ENCODE data around the gene ZC3H13.

ZC3H13 gene, protein sequence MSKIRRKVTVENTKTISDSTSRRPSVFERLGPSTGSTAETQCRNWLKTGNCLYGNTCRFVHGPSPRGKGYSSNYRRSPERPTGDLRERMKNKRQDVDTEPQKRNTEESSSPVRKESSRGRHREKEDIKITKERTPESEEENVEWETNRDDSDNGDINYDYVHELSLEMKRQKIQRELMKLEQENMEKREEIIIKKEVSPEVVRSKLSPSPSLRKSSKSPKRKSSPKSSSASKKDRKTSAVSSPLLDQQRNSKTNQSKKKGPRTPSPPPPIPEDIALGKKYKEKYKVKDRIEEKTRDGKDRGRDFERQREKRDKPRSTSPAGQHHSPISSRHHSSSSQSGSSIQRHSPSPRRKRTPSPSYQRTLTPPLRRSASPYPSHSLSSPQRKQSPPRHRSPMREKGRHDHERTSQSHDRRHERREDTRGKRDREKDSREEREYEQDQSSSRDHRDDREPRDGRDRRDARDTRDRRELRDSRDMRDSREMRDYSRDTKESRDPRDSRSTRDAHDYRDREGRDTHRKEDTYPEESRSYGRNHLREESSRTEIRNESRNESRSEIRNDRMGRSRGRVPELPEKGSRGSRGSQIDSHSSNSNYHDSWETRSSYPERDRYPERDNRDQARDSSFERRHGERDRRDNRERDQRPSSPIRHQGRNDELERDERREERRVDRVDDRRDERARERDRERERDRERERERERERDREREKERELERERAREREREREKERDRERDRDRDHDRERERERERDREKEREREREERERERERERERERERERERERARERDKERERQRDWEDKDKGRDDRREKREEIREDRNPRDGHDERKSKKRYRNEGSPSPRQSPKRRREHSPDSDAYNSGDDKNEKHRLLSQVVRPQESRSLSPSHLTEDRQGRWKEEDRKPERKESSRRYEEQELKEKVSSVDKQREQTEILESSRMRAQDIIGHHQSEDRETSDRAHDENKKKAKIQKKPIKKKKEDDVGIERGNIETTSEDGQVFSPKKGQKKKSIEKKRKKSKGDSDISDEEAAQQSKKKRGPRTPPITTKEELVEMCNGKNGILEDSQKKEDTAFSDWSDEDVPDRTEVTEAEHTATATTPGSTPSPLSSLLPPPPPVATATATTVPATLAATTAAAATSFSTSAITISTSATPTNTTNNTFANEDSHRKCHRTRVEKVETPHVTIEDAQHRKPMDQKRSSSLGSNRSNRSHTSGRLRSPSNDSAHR (N-terminal part only)

GRCh38 chr13:46052319-46053161 is at the start of gene ZC3H13:
ZC3H13 (minus strand) TSS chr13:46052746; CDS start chr13:46045507, 7,239 bp downstream.
- DNase-seq (ENCODE audit: low read depth in 2 of 2): peak; percentile 81 to 85

DNA sequence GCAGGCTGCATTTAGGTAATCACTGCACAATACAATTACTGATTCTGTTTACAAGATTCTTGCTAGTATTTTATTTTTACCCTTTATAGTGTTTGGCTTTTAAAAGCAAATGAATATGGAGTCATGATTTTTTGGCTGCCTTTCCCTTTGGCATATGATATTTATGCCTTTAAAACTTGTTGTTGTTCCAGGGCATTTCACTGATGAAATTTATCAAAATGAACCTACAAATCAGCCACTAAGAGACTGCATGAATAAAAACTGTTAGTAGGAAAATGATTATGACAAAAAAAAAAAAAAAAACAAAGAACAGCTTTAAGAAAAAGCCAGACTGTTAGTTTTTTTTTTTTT is 49.7 kb upstream of the ZC3H13 start:
- no peak for DNase-seq (ENCODE audit: low read depth in 2 of 2)

DNA sequence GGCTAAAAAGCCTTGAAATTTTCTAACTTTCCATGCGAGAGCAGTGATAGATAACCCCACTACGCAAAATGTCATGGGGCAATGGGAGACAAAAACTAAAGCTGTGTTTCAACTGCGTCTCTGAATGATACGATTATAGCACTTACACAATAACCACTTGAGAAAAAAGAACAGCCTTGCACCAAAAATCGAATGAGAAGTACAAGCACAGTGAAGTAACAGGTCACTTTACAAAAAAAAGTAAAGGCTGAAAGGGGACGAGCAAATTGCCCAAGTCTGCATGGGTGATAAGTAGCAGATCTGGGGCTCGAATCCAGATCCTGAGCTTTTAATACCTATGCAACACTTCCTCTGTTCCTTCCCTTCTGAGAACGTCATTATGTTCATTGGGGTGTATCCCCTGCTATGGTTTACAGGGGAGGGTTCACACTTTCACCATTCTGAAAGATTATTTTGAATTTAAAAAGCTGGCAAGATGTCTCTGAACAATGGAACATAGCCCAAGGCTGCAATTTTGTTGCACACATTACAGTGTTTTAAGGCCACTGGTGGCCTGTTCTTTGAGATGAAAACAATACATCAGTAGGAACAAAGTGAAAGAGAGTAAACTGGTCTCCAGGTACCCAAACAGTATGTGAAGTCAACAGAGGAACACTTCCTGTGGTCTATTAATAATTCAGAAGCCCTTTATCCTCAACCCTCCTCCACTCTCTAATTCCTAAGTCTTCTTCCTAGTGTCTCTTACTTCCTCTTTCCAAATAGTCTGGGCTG is 49.1 kb upstream of the ZC3H13 start:
- DNase-seq (ENCODE audit: low read depth in 2 of 2): no peak

- DNase-seq (ENCODE audit: low read depth in 2 of 2): no peak
These were observed 48.5 kb upstream of the ZC3H13 start for GRCh38 chr13:46101002-46101401.

DNA sequence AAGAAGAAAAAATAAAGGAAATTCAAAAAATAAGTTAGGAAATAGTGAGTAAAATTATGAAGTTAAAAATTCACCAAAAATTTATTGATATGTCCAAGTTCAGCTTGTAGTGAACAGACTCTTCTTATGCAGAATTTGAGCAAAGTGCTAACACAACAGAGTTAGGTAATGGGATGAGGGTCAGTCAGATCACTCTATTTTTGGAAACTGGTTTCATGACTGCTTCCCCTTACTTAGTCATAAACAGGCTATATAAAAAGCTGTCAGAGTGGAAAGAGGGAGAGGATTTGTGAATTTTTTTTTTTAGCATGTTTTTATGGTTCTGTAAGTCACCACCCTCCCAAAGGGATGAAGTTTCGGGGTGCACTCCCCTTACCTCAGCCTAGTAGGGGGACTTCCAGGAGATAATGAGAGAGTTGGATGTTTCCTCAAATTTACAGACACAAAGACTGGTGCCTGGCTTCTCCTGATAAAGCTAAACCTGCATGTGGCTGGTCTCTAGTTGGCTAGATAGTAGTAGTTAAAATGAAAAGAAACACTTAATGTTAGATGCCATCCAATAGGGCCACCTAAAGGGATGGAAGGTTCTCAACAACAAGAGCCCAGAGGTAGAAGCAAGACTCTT is 47.8 kb upstream of the ZC3H13 start:
- no peak for DNase-seq (ENCODE audit: low read depth in 2 of 2)

DNA sequence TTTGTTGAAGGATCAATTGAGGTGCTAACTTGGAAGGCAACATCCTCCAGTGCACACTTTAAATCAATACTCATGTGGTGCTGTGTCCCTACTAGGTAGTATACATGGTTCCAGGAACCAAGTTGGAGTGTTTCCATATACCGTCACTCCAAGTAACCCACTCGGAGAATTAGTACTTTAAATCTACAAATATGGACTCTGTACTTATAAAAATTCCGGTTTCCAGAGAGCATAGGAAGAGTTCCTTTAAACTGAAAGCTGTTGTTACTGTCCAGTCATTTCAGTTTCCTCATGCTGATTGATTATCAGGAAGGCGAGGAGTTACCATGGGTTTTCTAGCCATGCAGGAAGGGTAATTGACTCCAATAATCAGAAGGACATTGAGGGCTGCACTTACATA is 45.1 kb upstream of the ZC3H13 start:
- no peak for DNase-seq (ENCODE audit: low read depth in 2 of 2)

DNA sequence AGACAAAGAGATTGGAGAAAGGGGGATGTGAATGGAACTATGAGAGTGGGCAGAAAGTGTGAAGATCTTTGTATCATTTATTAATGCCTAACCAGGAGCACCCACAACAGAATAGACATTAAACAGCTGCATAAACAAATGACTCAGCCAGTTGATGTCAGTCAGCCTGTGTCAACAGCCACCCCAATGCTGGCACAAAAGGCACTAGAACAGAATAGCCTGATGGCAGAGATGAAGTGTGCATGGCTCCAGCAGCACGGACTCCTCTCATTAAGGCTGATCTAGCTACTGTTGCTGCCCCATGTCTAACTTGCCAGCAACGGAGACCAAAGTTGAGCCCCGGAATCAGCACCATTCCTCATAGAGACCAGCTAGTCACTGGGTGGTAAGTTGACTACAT is 44.5 kb upstream of the ZC3H13 start:
- no peak for DNase-seq (ENCODE audit: low read depth in 2 of 2)

DNA sequence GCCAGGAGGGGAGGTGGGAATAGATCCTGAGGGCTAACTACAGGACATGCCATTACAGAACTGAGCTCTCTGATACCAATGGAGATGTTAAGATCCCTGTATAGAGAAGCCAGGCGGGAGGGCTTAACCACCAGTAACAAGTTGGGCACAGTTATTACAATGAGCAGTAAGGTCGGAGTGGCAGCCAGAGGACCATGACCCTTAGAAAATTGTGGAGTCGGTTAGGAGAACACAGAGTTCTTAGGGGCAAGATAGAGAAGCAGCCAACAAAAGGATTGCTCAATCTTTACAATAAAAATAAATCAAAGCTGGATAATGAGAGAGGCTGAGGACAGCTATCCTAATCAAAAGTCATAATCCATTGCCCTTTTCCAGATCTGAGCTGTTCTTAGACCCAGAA is 41.9 kb upstream of the ZC3H13 start:
- DNase-seq (ENCODE audit: low read depth in 2 of 2): no peak

GRCh38 chr13:46088821-46089562 is 36.4 kb upstream of the ZC3H13 start:
- DNase-seq (ENCODE audit: low read depth in 2 of 2): no peak

DNA sequence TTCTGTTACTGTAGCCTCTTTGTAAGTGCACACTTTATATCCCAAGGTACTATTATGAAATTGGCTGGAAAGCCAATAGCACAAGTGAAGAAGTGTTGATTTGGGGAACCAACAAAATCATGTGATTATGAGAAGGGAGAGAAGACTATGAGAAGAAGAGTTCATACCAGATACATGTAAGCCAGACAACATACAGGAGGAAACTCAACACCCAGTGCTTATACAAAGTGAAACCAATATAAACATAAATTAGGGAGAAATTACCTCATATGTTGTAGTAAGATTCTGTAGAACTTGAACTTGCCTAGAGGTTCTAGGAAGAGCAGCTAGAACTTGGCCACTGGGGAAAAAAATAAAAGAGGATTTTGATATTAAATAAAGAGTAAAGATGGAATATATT is 34.9 kb upstream of the ZC3H13 start:
- no peak for DNase-seq (ENCODE audit: low read depth in 2 of 2)

GRCh38 chr13:46086985-46087384 is 34.4 kb upstream of the ZC3H13 start:
- DNase-seq (ENCODE audit: low read depth in 2 of 2): no peak

DNA sequence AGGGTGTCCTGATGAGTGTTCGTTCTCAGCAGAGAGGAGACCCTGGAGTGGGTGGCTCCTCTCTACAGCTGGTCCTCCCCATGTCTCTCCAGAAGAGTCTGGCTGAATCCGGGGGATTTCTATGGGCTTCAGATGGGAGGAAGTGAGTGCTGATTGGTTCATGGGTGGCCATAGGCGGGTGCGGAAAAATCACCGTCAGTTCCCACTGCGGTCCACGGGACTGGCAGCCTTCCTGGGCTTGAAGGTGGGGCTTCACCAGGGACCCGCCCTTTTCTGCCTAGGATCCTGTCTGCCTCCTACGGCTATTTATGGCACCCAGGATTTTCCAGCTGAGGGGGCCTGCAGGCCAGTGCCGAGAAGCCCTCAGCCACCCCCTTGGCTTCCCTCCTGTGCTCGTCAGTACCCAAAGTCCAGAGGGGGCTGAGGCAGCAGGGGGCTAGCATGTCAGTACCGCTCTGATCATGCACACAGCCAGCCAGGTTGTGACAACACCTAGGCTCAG is 33.9 kb upstream of the ZC3H13 start:
- no peak for DNase-seq (ENCODE audit: low read depth in 2 of 2)

DNA sequence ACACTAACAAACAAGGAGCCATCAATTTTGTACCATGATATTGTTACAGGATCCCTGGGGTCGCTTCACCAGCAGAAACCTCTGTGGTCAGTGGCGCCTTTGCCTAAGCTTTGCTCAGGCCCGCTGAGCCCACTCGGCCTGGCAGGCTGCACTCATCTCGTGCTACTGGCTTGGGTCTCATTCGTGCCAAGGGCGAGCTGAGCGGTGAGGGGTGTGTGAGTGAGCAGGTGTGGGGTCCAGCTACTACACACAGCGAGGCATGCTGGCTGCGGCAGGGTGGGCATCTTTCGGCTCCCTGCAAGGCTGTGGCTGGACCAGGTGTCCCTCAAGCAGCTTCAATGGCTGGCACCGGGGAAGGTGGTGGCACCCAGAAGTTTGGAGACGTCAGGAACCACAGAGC is 33.2 kb upstream of the ZC3H13 start:
- no peak for DNase-seq (ENCODE audit: low read depth in 2 of 2)

- no peak for DNase-seq (ENCODE audit: low read depth in 2 of 2)
These were observed 29.8 kb upstream of the ZC3H13 start for GRCh38 chr13:46082324-46082723.

DNA sequence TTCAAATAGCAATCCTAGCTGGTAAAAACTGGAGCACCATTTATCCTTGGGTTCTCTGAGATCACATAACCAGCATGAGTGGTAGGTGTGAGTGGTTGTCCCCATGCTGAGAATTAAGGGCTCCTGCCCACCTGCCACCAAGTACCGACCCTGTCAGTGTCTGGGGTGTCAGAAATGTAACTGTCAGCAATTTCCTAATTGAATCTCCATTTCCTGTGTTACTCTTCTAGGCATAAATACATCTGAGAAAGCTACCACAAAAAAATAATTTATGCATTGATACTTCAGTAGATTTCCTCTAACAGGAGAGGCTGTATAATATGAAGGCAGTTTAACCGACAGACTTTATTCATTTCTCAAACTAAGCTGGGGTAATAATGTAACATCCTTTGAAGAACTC is 27.2 kb upstream of the ZC3H13 start:
- no peak for DNase-seq (ENCODE audit: low read depth in 2 of 2)

GRCh38 chr13:46077265-46077664 is 24.7 kb upstream of the ZC3H13 start:
- no peak for DNase-seq (ENCODE audit: low read depth in 2 of 2)

GRCh38 chr13:46076827-46077226 is 24.3 kb upstream of the ZC3H13 start:
- DNase-seq (ENCODE audit: low read depth in 2 of 2): no peak

DNA sequence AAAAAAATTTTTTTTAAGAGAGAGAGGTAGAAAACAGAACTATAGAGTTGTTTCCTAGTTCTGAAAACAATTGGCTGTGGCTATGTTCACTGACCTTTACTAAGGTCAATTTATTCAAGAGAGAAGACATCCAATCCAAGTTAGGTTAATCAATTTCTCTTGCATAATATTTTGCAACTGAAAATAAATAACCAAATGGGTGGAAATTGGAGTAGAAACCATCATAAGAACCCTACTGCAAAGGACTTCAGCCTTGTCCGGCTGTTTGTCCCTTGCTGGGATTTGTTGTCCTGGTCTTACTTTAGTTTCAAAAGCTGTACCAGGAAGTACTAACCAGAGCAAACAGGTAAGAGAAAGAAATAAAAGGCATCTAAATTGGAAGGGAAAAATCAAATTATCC is 23.3 kb upstream of the ZC3H13 start:
- DNase-seq (ENCODE audit: low read depth in 2 of 2): no peak

DNA sequence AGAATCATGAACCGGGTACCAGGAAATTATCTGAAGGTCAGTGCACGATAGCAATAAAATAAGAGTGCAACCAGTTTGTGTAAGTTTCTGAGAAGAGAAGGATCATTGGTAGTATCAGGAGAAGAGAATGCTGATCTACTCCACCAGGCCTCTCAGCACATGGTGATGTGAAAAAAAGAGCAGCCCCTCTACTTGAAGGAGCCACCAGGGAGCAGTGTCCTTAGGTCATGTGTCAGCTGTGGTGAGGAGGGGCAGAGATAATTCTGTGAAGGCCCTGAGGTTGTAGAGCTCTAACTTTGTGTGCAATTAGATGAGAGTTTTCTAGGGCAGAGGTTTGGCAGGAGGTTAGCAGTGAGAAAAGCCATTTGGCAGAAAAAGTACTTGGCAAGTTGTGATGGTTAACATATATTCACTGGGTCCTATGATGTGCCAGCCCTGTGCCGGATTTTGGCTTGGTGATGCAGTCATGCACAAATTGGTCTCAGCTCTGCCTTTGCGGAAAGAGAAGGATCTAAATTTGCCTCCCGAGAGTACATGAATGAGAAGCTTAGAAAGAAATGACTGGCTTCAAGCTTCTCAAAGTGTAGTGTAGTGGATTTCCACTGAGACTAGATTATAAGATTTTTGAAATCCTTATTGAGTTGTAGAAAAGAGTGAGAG is 19.2 kb upstream of the ZC3H13 start:
- no peak for DNase-seq (ENCODE audit: low read depth in 2 of 2)

Measured in activated CD4-positive, alpha-beta T cell treated with anti-CD3 and anti-CD28 coated beads for 24 hours (primary cell).